GM12878 (cell line): ENCODE data around the gene ST13. TPM values are rescaled to one million over a fixed set of nuclear protein-coding genes. Genes with fewer than 3 reads are reported as not detected.

Experiments
- ATAC-seq: fragments of 200-7000 bp; cut with Tn5 transposase; 3 replicates; pipeline ENCODE4 v1.9.1; 2020; ENCODE audit warnings: mild to moderate bottlenecking, moderate library complexity
- BruUV-seq: library from RNA; stranded (reverse); fragments of 400-500 nt; replicated peaks from 2 replicates; lab custom pipeline; 2021; lab: Mats Ljungman, UMichigan
- CTCF ChIA-PET: fragments of 300-600 bp; sonication (Branson Sonifier 250); formaldehyde crosslinking; extraction: SDS; loops from one replicate; lab custom pipeline; 2021; ENCODE audit warnings: inconsistent platforms; lab: Yijun Ruan, JAX
- POLR2A ChIA-PET: fragments of 350-600 bp; formaldehyde crosslinking; extraction: SDS; loops from one replicate; lab custom pipeline; 2021; ENCODE audit warnings: inconsistent platforms; lab: Charles Lee
- RAD21 ChIA-PET: fragments of 300-600 bp; sonication (Branson Sonifier 250); formaldehyde crosslinking; loops from one replicate; lab custom pipeline; 2023; ENCODE audit warnings: antibody characterized with exemption; ENCODE audit not compliant: unreplicated experiment; lab: Charles Lee
- SMC1A ChIA-PET: fragments of 300-600 bp; sonication (Branson Sonifier 250); formaldehyde crosslinking; loops from one replicate; lab custom pipeline; 2023; ENCODE audit not compliant: unreplicated experiment, uncharacterized antibody; lab: Charles Lee
- DNase-seq: peaks from one replicate; pipeline ENCODE4 v3.0.0-alpha.2; 2011; ENCODE audit warnings: low read depth, low spot score
- FAIRE-seq: peaks from 3 replicates; lab custom pipeline; 2011; peaks lifted over from hg19 to GRCh38; lab: Jason Lieb, UNC
- H2AFZ ChIP-seq: 2 replicates; pipeline ENCODE4 v1.6.0; 2011; ENCODE audit warnings: low read depth, low read length, control low read depth; ENCODE audit not compliant: control insufficient read depth
- H3K27ac ChIP-seq: 2 replicates; pipeline ENCODE4 v1.5.1; 2011; ENCODE audit warnings: control low read depth; ENCODE audit not compliant: control insufficient read depth, insufficient read depth
- H3K27me3 ChIP-seq, 2 experiments: replicated peaks in 1 of 2; 2 replicates each; pipeline versions ENCODE4 v1.6.0 to v1.6.1; 2011; ENCODE audit warnings: low read length in 1 of 2; ENCODE audit not compliant: control insufficient read depth in 2 of 2, insufficient read depth in 2 of 2
- H3K36me3 ChIP-seq, 2 experiments: 2 replicates each; pipeline ENCODE4 v1.5.1; 2011; ENCODE audit warnings: low read length in 1 of 2; ENCODE audit not compliant: control insufficient read depth in 2 of 2, insufficient read depth in 2 of 2
- H3K4me1 ChIP-seq: 2 replicates; pipeline ENCODE4 v1.6.1; 2011; ENCODE audit warnings: mild to moderate bottlenecking, low read length, moderate library complexity, mixed read lengths; ENCODE audit not compliant: control insufficient read depth, insufficient read depth
- H3K4me2 ChIP-seq: 2 replicates; pipeline ENCODE4 v1.6.0; 2011; ENCODE audit warnings: control low read depth; ENCODE audit not compliant: control insufficient read depth, insufficient read depth
- H3K4me3 ChIP-seq: fragments of 200-600 bp; sonication (generic); 2 replicates; pipeline ENCODE4 v1.5.1; 2016
- H3K79me2 ChIP-seq: 2 replicates; pipeline ENCODE4 v1.6.0; 2011; ENCODE audit warnings: low read length; ENCODE audit not compliant: control insufficient read depth, insufficient read depth
- H3K9ac ChIP-seq: 2 replicates; pipeline ENCODE4 v1.8.0; 2011; ENCODE audit warnings: low read length, control low read depth, mixed read lengths; ENCODE audit not compliant: control insufficient read depth, insufficient read depth
- H3K9me3 ChIP-seq: replicated peaks from 3 replicates; pipeline ENCODE4 v1.5.1; 2011; ENCODE audit warnings: mild to moderate bottlenecking, low read length; ENCODE audit not compliant: control insufficient read depth, insufficient read depth
- H4K20me1 ChIP-seq: 2 replicates; pipeline ENCODE4 v1.6.0; 2011; ENCODE audit not compliant: control insufficient read depth, insufficient read depth
- BACH1 ChIP-seq: fragments of 450-650 bp; IDR thresholded peaks from 2 replicates; pipeline ENCODE4 v1.6.1; 2017; ENCODE audit warnings: mild to moderate bottlenecking, borderline replicate concordance
- CREM ChIP-seq: IDR thresholded peaks from 2 replicates; pipeline ENCODE4 v1.6.1; 2014; ENCODE audit warnings: antibody characterized with exemption, low read depth
- FOXM1 ChIP-seq: IDR thresholded peaks from 2 replicates; pipeline ENCODE4 v1.6.1; 2012; ENCODE audit warnings: low read depth, mild to moderate bottlenecking, inconsistent platforms, low read length, moderate library complexity
- GATAD2B ChIP-seq: fragments of 450-650 bp; conservative IDR thresholded peaks from 2 replicates; pipeline ENCODE4 v1.6.1; 2017; ENCODE audit warnings: low read depth, mild to moderate bottlenecking, moderate library complexity
- HDAC6 ChIP-seq: fragments of 200-600 bp; sonication (generic); IDR thresholded peaks from one replicate; pipeline ENCODE4 v1.8.0; 2017; ENCODE audit warnings: antibody characterized with exemption; ENCODE audit not compliant: unreplicated experiment
- KDM1A ChIP-seq: fragments of 200-600 bp; sonication (generic); IDR thresholded peaks from 2 replicates; pipeline ENCODE4 v1.6.1; 2016; ENCODE audit warnings: borderline replicate concordance
- MEF2A ChIP-seq: IDR thresholded peaks from 2 replicates; pipeline ENCODE4 v1.6.1; 2011; ENCODE audit warnings: low read depth, mild to moderate bottlenecking, low read length, moderate library complexity; ENCODE audit not compliant: insufficient read depth
- MTA2 ChIP-seq: fragments of 450-650 bp; IDR thresholded peaks from 2 replicates; pipeline ENCODE4 v1.6.1; 2016; ENCODE audit warnings: low read depth, mild to moderate bottlenecking, moderate library complexity
- NR2F1 ChIP-seq: fragments of 450-650 bp; conservative IDR thresholded peaks from 2 replicates; pipeline ENCODE4 v1.6.1; 2017; ENCODE audit warnings: mild to moderate bottlenecking
- RUNX3 ChIP-seq: IDR thresholded peaks from 2 replicates; pipeline ENCODE4 v1.6.1; 2012; ENCODE audit warnings: low read length, inconsistent platforms
- SMC3 ChIP-seq: IDR thresholded peaks from 2 replicates; pipeline ENCODE4 v1.6.1; 2011; ENCODE audit warnings: low read length, improper control_type of control experiment, borderline replicate concordance
- SREBF1 ChIP-seq: IDR thresholded peaks from 2 replicates; pipeline ENCODE4 v1.6.1; 2012; ENCODE audit warnings: mild to moderate bottlenecking, low read length
- SRF ChIP-seq, 2 experiments: IDR thresholded peaks; 2 replicates each; pipeline ENCODE4 v1.6.1; 2011; ENCODE audit warnings: low read depth in 2 of 2, low read length in 2 of 2, mild to moderate bottlenecking in 1 of 2, moderate library complexity in 1 of 2
- ZNF24 ChIP-seq: fragments of 450-650 bp; IDR thresholded peaks from 2 replicates; pipeline ENCODE4 v1.6.1; 2017; ENCODE audit warnings: antibody characterized with exemption, mild to moderate bottlenecking
- ZSCAN29 ChIP-seq: fragments of 450-650 bp; IDR thresholded peaks from 2 replicates; pipeline ENCODE4 v1.6.1; 2017; ENCODE audit warnings: mild to moderate bottlenecking, moderate library complexity
- WGBS: methylation state at CpG from one replicate; pipeline ENCODE4 v1.1.6; 2016; ENCODE audit warnings: low lambda C conversion rate; ENCODE audit not compliant: insufficient replicate concordance, insufficient coverage; ENCODE audit errors: missing lambda C conversion rate; 5-methylcytosine and 5-hydroxymethylcytosine counted together
- in situ Hi-C: fragments of 300-500 bp; cut with MboI; formaldehyde crosslinking; loops from 9 replicates; pipeline ENCODE4 v1.14.3; 2018; ENCODE audit warnings: mixed read lengths
- intact Hi-C: fragments of 100-400 bp; cut with micrococcal nuclease; formaldehyde crosslinking; loops from one replicate; pipeline ENCODE4 v1.14.2; 2022; ENCODE audit not compliant: unreplicated experiment
- polyA plus RNA-seq, 11 experiments: library from polyadenylated mRNA; depleted of rRNA in 4 of 11; unstranded in 6 of 11; stranded (reverse) in 5 of 11; fragments of >200 nt; fragmentation: Nextera tagmentation in 4 of 11; fragmentation: Illumina TruSeq in 1 of 11; extraction: Ambion mirVana in 4 of 11; extraction: Trizol in 1 of 11; gene quantifications; 1 replicate in 1 of 11; 2 replicates in 10 of 11; pipeline versions ENCODE4 v1.2.1 to v1.2.3, GENCODE V29; 2011 to 2016; ENCODE audit warnings: inconsistent platforms in 2 of 11, missing spikeins in 2 of 11, low read depth in 1 of 11
- total RNA-seq, 4 experiments: library from RNA; depleted of rRNA in 3 of 4; stranded (reverse); fragments of >200 nt in 3 of 4; fragmentation: Illumina TruSeq in 1 of 4; extraction: Trizol in 1 of 4; gene quantifications; 2 replicates each; pipeline versions ENCODE4 v1.2.1 to v1.2.3, GENCODE V29; 2013 to 2021
- TF ChIP-seq, protein P1 (sequence below), 3 experiments: IDR thresholded peaks in 2 of 3; conservative IDR thresholded peaks in 1 of 3; 2 replicates each; pipeline ENCODE4 v1.5.1; 2011; ENCODE audit warnings: low read depth in 3 of 3, low read length in 3 of 3, mild to moderate bottlenecking in 3 of 3, control low read depth in 2 of 3, moderate library complexity in 2 of 3, inconsistent platforms in 1 of 3, mixed read lengths in 1 of 3; ENCODE audit not compliant: control insufficient read depth in 2 of 3, insufficient read depth in 1 of 3; ENCODE audit errors: extremely low read depth in 1 of 3
- TF ChIP-seq, protein P2 (sequence below): IDR thresholded peaks from 2 replicates; pipeline ENCODE4 v1.6.1; 2012; ENCODE audit warnings: improper control_type of control experiment, low read depth, low read length; ENCODE audit not compliant: insufficient replicate concordance

ST13 gene
- total and polyA plus RNA-seq, 10 of the 15 experiments (the other 5 are each of a cell fraction or from before 2014, with no cell fraction given), result 52.5 to 286 (median 181) TPM

DNA sequence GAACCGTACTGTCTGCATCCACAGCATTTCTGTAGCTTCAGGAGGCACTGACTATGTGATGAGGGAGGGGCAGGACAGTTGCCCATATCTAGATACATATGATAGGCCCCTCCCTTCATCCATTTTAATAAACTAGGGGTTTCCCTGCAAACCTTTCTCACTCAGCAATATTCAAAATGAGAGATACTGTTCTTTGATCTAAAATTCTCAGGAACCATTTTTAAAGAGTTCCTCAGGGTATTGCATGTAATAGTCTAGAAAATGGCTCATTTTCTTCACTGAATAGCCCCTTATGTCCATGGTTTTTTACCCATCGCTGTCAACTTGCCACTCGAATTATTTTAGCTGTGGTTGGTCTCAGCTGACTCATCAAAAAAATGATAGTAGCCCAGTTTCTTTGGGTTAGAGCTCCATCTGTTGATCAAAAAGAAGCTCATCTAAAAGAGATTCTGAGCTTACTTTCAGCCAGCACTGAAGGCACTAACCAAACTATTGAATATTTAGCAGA, 42.5 kb upstream of the ST13 start:
- no peak overlapping the region for H3K27ac ChIP-seq
- no peaks in the 10 kb centered on the region for H3K79me2 ChIP-seq
- no peak overlapping the region for H3K4me2 ChIP-seq
- SMC1A ChIA-PET, result interaction anchor here (0.7 to 1.9 kb wide), 40 partner anchors 9 to 551 kb away, joined by 3 to 33 read pairs (median 4); partner anchors contain the start of genes SLC25A17, ST13 and XPNPEP3
- H3K9ac ChIP-seq, result no peak overlapping the region
- ATAC-seq, result peak; percentile 92
- H3K27me3 ChIP-seq, result no peaks in the 10 kb centered on the region
- WGBS, result 27% methylated on average over 3 of the region's 3 CpGs
- intact Hi-C loops, result loop anchor here (2.0 to 10.0 kb wide), 2 partner anchors 216 to 464 kb away; no protein-coding TSS in a partner anchor
- H3K4me1 ChIP-seq, result no peaks in the 10 kb centered on the region
- RAD21 ChIA-PET, result interaction anchor here (0.6 to 2.2 kb wide), 34 partner anchors 9 to 874 kb away, joined by 3 to 45 read pairs (median 5); partner anchors contain the start of genes MRTFA, SLC25A17, TNRC6B and XPNPEP3
- POLR2A ChIA-PET, result interaction anchor here (0.6 to 1.0 kb wide), 6 partner anchors 9 to 382 kb away, joined by 3 to 6 read pairs (median 3); no protein-coding TSS in a partner anchor
- peak; percentile 38 for FAIRE-seq
- no peaks in the 10 kb centered on the region for H4K20me1 ChIP-seq
- CTCF ChIA-PET, result interaction anchor here (0.7 to 2.5 kb wide), 72 partner anchors 9 to 874 kb away, joined by 3 to 49 read pairs (median 4); partner anchors contain the start of genes SLC25A17, ST13 and XPNPEP3
- in situ Hi-C loops, result loop anchor here (10.0 kb wide), 1 partner anchor 214 kb away; no protein-coding TSS in a partner anchor
- BruUV-seq, result no TSS peak
- no peaks in the 10 kb centered on the region for H3K36me3 ChIP-seq
- DNase-seq, result peak; percentile 44
- H3K9me3 ChIP-seq, result no peaks in the 10 kb centered on the region
- H2AFZ ChIP-seq, result peak overlapping the region; percentile 35; the same call in 1 of the 2 replicates
- H3K4me3 ChIP-seq, result no peak overlapping the region
- TF ChIP-seq SREBF1 (no peak), MTA2 (0 out of 2 replicates have a peak, but pooled peaks have one; percentile 16), ZNF24 (peak; percentile 41; the same call in 1 of the 2 replicates), HDAC6 (no peak), SRF (IDR thresholded peaks at IDR 0.05; ENCODE audit: low read depth in 2 of 2, low read length in 2 of 2) (no peak), FOXM1 (0 out of 2 replicates have a peak, but pooled peaks have one; percentile 20), CREM (0 out of 2 replicates have a peak, but pooled peaks have one; percentile 1), GATAD2B (no peak), KDM1A (no peak), ZSCAN29 (0 out of 2 replicates have a peak, but pooled peaks have one; percentile 13), RUNX3 (peak; percentile 71; the same call in 1 of the 2 replicates), BACH1 (peak; percentile 90), SMC3 (peak; percentile 61; the same call in 1 of the 2 replicates), MEF2A (peak; percentile 46; the same call in 1 of the 2 replicates), NR2F1 (no peak)
- TF ChIP-seq, protein P1, sequence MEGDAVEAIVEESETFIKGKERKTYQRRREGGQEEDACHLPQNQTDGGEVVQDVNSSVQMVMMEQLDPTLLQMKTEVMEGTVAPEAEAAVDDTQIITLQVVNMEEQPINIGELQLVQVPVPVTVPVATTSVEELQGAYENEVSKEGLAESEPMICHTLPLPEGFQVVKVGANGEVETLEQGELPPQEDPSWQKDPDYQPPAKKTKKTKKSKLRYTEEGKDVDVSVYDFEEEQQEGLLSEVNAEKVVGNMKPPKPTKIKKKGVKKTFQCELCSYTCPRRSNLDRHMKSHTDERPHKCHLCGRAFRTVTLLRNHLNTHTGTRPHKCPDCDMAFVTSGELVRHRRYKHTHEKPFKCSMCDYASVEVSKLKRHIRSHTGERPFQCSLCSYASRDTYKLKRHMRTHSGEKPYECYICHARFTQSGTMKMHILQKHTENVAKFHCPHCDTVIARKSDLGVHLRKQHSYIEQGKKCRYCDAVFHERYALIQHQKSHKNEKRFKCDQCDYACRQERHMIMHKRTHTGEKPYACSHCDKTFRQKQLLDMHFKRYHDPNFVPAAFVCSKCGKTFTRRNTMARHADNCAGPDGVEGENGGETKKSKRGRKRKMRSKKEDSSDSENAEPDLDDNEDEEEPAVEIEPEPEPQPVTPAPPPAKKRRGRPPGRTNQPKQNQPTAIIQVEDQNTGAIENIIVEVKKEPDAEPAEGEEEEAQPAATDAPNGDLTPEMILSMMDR (IDR thresholded peaks at IDR 0.05 in 2 of 3, conservative IDR thresholded peaks at IDR 0.05 in 1 of 3; ENCODE audit: control insufficient read depth in 2 of 3, extremely low read depth in 1 of 3, insufficient read depth in 1 of 3, low read depth in 3 of 3, low read length in 3 of 3), result peak; percentile 48 to 68 (median 54); a peak in 5 of 6 replicates
- TF ChIP-seq, protein P2, sequence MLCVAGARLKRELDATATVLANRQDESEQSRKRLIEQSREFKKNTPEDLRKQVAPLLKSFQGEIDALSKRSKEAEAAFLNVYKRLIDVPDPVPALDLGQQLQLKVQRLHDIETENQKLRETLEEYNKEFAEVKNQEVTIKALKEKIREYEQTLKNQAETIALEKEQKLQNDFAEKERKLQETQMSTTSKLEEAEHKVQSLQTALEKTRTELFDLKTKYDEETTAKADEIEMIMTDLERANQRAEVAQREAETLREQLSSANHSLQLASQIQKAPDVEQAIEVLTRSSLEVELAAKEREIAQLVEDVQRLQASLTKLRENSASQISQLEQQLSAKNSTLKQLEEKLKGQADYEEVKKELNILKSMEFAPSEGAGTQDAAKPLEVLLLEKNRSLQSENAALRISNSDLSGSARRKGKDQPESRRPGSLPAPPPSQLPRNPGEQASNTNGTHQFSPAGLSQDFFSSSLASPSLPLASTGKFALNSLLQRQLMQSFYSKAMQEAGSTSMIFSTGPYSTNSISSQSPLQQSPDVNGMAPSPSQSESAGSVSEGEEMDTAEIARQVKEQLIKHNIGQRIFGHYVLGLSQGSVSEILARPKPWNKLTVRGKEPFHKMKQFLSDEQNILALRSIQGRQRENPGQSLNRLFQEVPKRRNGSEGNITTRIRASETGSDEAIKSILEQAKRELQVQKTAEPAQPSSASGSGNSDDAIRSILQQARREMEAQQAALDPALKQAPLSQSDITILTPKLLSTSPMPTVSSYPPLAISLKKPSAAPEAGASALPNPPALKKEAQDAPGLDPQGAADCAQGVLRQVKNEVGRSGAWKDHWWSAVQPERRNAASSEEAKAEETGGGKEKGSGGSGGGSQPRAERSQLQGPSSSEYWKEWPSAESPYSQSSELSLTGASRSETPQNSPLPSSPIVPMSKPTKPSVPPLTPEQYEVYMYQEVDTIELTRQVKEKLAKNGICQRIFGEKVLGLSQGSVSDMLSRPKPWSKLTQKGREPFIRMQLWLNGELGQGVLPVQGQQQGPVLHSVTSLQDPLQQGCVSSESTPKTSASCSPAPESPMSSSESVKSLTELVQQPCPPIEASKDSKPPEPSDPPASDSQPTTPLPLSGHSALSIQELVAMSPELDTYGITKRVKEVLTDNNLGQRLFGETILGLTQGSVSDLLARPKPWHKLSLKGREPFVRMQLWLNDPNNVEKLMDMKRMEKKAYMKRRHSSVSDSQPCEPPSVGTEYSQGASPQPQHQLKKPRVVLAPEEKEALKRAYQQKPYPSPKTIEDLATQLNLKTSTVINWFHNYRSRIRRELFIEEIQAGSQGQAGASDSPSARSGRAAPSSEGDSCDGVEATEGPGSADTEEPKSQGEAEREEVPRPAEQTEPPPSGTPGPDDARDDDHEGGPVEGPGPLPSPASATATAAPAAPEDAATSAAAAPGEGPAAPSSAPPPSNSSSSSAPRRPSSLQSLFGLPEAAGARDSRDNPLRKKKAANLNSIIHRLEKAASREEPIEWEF, result no peak
